Calu3 (cell line): Measurements from ENCODE around the gene SPHK1. TPM values are rescaled to one million over a fixed set of nuclear protein-coding genes. Genes with fewer than 3 reads are reported as not detected.

Experiments used
- BruUV-seq: library from RNA; stranded (reverse); fragments of 400-500 nt; replicated peaks from 2 replicates; lab custom pipeline; 2021; lab: Mats Ljungman, UMichigan
- CTCF ChIA-PET: fragments of 300-600 bp; sonication (Branson Sonifier 250); formaldehyde crosslinking; loops from one replicate; lab custom pipeline; 2022; ENCODE audit warnings: antibody characterized with exemption; lab: Charles Lee
- DNase-seq: peaks from one replicate; pipeline ENCODE4 v3.0.0; 2022
- H3K27ac Mint-ChIP-seq: one replicate; pipeline ENCODE4 v1.8.0; 2022; ENCODE audit warnings: mixed read lengths; ENCODE audit not compliant: unreplicated experiment
- H3K27me3 Mint-ChIP-seq: one replicate; pipeline ENCODE4 v1.8.0; 2022; ENCODE audit warnings: mixed read lengths; ENCODE audit not compliant: unreplicated experiment
- H3K36me3 Mint-ChIP-seq: one replicate; pipeline ENCODE4 v1.8.0; 2022; ENCODE audit warnings: mild to moderate bottlenecking, moderate library complexity, mixed read lengths; ENCODE audit not compliant: insufficient read depth, unreplicated experiment
- H3K4me1 Mint-ChIP-seq: one replicate; pipeline ENCODE4 v1.8.0; 2022; ENCODE audit warnings: mild to moderate bottlenecking, low read depth, mixed read lengths; ENCODE audit not compliant: unreplicated experiment
- H3K4me3 Mint-ChIP-seq: one replicate; pipeline ENCODE4 v1.8.0; 2022; ENCODE audit warnings: mild to moderate bottlenecking, low read depth, moderate library complexity, mixed read lengths; ENCODE audit not compliant: unreplicated experiment
- H3K9me3 Mint-ChIP-seq: one replicate; pipeline ENCODE4 v1.8.0; 2022; ENCODE audit warnings: low read depth, mixed read lengths; ENCODE audit not compliant: unreplicated experiment
- CTCF ChIP-seq: fragments of 200-600 bp; IDR thresholded peaks from one replicate; pipeline ENCODE4 v1.8.0; 2022; ENCODE audit warnings: antibody characterized with exemption; ENCODE audit not compliant: unreplicated experiment
- intact Hi-C: fragments of 100-400 bp; cut with micrococcal nuclease; formaldehyde crosslinking; loops from one replicate; pipeline ENCODE4 v1.10.0; 2022; ENCODE audit not compliant: unreplicated experiment
- total RNA-seq: library from RNA; stranded (reverse); gene quantifications from 2 replicates; pipeline ENCODE4 v1.2.3, GENCODE V29; 2022

SPHK1 gene
- total RNA-seq, 1 experiment from 2014 or later, result 1.5 TPM

DNA sequence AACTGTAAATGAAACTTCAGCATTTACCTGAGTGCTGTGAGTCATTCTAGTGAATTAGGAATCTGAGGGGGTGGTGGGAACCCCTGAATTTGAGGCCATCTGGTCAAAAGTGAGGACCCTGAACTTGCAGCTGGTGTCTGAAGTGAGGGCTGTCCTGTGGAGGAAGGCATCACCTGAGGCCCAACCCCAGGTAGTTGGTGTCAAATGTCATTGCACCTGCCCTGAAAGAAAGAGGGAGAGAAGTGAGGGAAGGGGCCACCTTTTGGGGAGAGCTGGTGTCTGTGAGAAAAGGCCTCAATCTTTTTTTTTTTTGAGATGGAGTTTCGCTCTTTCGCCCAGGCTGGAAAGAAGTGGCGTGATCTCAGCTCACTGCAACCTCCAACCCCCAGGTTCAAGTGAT lies 18.2 kb upstream of the SPHK1 start:
- no peak overlapping the region for H3K4me3 Mint-ChIP-seq
- peaks cover 9% of the 10 kb centered on the region for H3K4me1 Mint-ChIP-seq
- no TSS peak for BruUV-seq
- DNase-seq, result no peak
- intact Hi-C loops, result no loop called here
- no peaks in the 10 kb centered on the region for H3K9me3 Mint-ChIP-seq
- peaks cover 8% of the 10 kb centered on the region for H3K27me3 Mint-ChIP-seq
- H3K36me3 Mint-ChIP-seq, result no peaks in the 10 kb centered on the region
- no peak overlapping the region for H3K27ac Mint-ChIP-seq
- CTCF ChIA-PET, result interaction anchor here (0.6 to 1.1 kb wide), 3 partner anchors 13 to 32 kb away, joined by 4 to 18 read pairs (median 12); partner anchors contain the start of genes PRPSAP1 and SPHK1
- no peak for TF ChIP-seq CTCF

GRCh38 chr17:76367642-76368041 lies 16.8 kb upstream of the SPHK1 start:
- H3K36me3 Mint-ChIP-seq, result no peaks in the 10 kb centered on the region
- BruUV-seq, result no TSS peak
- no peak overlapping the region for H3K27ac Mint-ChIP-seq
- H3K4me1 Mint-ChIP-seq, result peaks cover 9% of the 10 kb centered on the region
- no peak for TF ChIP-seq CTCF
- H3K9me3 Mint-ChIP-seq, result no peaks in the 10 kb centered on the region
- no peak overlapping the region for H3K4me3 Mint-ChIP-seq
- no peak for DNase-seq
- no peaks in the 10 kb centered on the region for H3K27me3 Mint-ChIP-seq
- intact Hi-C loops, result no loop called here
- CTCF ChIA-PET, result no interaction called here

GRCh38 chr17:76368545-76368944 lies 15.9 kb upstream of the SPHK1 start:
- DNase-seq, result no peak
- Mint-ChIP-seq H3K36me3 (no peaks in the 10 kb centered on the region), H3K9me3 (no peaks in the 10 kb centered on the region), H3K4me3 (no peak overlapping the region), H3K4me1 (peaks cover 9% of the 10 kb centered on the region), H3K27ac (no peak overlapping the region), H3K27me3 (no peaks in the 10 kb centered on the region)
- CTCF ChIA-PET, result interaction anchor here (0.5 kb wide), 1 partner anchor 291 kb away, joined by 5 read pairs; no protein-coding TSS in a partner anchor
- TF ChIP-seq CTCF, result no peak
- intact Hi-C loops, result no loop called here
- no TSS peak for BruUV-seq

DNA sequence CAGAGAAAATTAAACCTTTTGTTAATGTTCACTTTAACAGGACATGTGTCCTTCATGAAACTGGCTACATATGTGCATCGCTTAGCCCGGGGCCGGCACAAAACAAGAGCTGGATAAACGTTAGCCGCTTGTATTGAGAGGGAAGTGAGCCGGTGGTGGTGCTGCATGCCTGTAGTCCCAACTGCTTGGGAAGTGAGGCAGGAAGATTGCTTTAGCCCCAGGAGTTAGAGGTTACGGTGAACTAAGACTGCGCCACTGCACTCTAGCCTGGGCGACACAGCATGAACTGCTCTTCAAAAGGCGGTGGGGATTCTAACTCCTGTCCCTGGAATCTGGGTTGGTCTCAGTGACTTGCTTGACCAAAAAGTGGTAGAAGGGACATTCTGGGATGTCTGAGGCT lies 15.0 kb upstream of the SPHK1 start:
- no peak overlapping the region for H3K4me3 Mint-ChIP-seq
- no peaks in the 10 kb centered on the region for H3K9me3 Mint-ChIP-seq
- no peak for DNase-seq
- BruUV-seq, result no TSS peak
- H3K36me3 Mint-ChIP-seq, result no peaks in the 10 kb centered on the region
- intact Hi-C loops, result no loop called here
- CTCF ChIA-PET, result interaction anchor here (0.6 to 1.6 kb wide), 2 partner anchors 11 to 389 kb away, joined by 6 to 12 read pairs; no protein-coding TSS in a partner anchor
- H3K27ac Mint-ChIP-seq, result no peak overlapping the region
- no peaks in the 10 kb centered on the region for H3K27me3 Mint-ChIP-seq
- TF ChIP-seq CTCF, result no peak
- peaks cover 9% of the 10 kb centered on the region for H3K4me1 Mint-ChIP-seq
